HepG2 (cell line): Measurements from ENCODE around the gene SEBOX. TPM values are rescaled to one million over a fixed set of nuclear protein-coding genes. Genes with fewer than 3 reads are reported as not detected.

ENCODE experiments used
- ATRX ChIP-seq: sonication (generic); formaldehyde crosslinking; IDR thresholded peaks from 2 replicates; pipeline ENCODE4 v1.4.0; 2020; ENCODE audit warnings: missing genetic modification reagents, borderline replicate concordance
- KDM5B ChIP-seq: sonication (generic); formaldehyde crosslinking; IDR thresholded peaks from 2 replicates; pipeline ENCODE4 v1.4.0; 2020; ENCODE audit warnings: missing genetic modification reagents, mild to moderate bottlenecking, borderline replicate concordance
- KLF13 ChIP-seq: sonication (generic); formaldehyde crosslinking; IDR thresholded peaks from 2 replicates; pipeline ENCODE4 v1.4.0; 2020; ENCODE audit warnings: mild to moderate bottlenecking, missing genetic modification reagents
- MAFF ChIP-seq: IDR thresholded peaks from 2 replicates; pipeline ENCODE4 v1.6.1; 2011; ENCODE audit warnings: low read depth, low read length, improper control_type of control experiment
- RBM39 ChIP-seq: fragments of 200-400 bp; formaldehyde crosslinking; IDR thresholded peaks from one replicate; pipeline ENCODE4 v1.6.1; 2018; ENCODE audit warnings: antibody characterized with exemption, mild to moderate bottlenecking, low read depth, low read length; ENCODE audit not compliant: poor library complexity, severe bottlenecking
- SNRNP70 ChIP-seq: fragments of 200-400 bp; formaldehyde crosslinking; IDR thresholded peaks from 2 replicates; pipeline ENCODE4 v1.6.1; 2017; ENCODE audit warnings: mild to moderate bottlenecking, low read depth, low read length, moderate library complexity
- ZNF138 ChIP-seq: sonication (generic); formaldehyde crosslinking; IDR thresholded peaks from 2 replicates; pipeline ENCODE4 v1.5.0; 2020; ENCODE audit warnings: mild to moderate bottlenecking, low read depth, missing genetic modification reagents
- ZNF451 ChIP-seq: sonication (generic); formaldehyde crosslinking; IDR thresholded peaks from 2 replicates; pipeline ENCODE4 v1.5.0; 2020; ENCODE audit warnings: mild to moderate bottlenecking, missing genetic modification reagents
- ZNF747 ChIP-seq: sonication (generic); formaldehyde crosslinking; IDR thresholded peaks from 2 replicates; pipeline ENCODE4 v1.8.1; 2023; ENCODE audit warnings: missing genetic modification reagents, mild to moderate bottlenecking, borderline replicate concordance
- polyA plus RNA-seq, 8 experiments: library from polyadenylated mRNA; depleted of rRNA in 3 of 8; stranded (reverse) in 7 of 8; unstranded in 1 of 8; fragments of >200 nt; fragmentation: Illumina TruSeq in 4 of 8; extraction: Trizol in 4 of 8; gene quantifications; 2 replicates each; pipeline versions ENCODE4 v1.2.1 to v1.2.3, GENCODE V29; 2011 to 2016; ENCODE audit warnings: low read depth in 4 of 8, missing spikeins in 1 of 8, mixed read lengths in 1 of 8; ENCODE audit not compliant: insufficient read depth in 1 of 8
- total RNA-seq, 5 experiments: library from RNA; depleted of rRNA; stranded (reverse); fragments of >200 nt; fragmentation: Illumina TruSeq; extraction: Trizol; gene quantifications; 2 replicates each; pipeline ENCODE4 v1.2.3, GENCODE V29; 2016; ENCODE audit warnings: low read depth in 1 of 5
- TF ChIP-seq, protein P1 (sequence below): sonication (generic); formaldehyde crosslinking; IDR thresholded peaks from 2 replicates; pipeline ENCODE4 v1.4.0; 2020; ENCODE audit warnings: missing genetic modification reagents
- TF ChIP-seq, protein P2 (sequence below): sonication (generic); formaldehyde crosslinking; IDR thresholded peaks from 2 replicates; pipeline ENCODE4 v1.8.1; 2023; ENCODE audit warnings: mild to moderate bottlenecking, moderate library complexity, missing genetic modification reagents
- TF ChIP-seq, protein P3 (sequence below): sonication (generic); formaldehyde crosslinking; conservative IDR thresholded peaks from 2 replicates; pipeline ENCODE4 v1.4.0; 2020; ENCODE audit warnings: missing genetic modification reagents
- TF ChIP-seq, protein P4 (sequence below): sonication (generic); formaldehyde crosslinking; IDR thresholded peaks from 2 replicates; pipeline ENCODE4 v1.4.0; 2020; ENCODE audit warnings: missing genetic modification reagents
- TF ChIP-seq, protein P5 (sequence below): sonication (generic); formaldehyde crosslinking; IDR thresholded peaks from 2 replicates; pipeline ENCODE4 v1.5.1; 2020; ENCODE audit warnings: missing genetic modification reagents, mild to moderate bottlenecking, borderline replicate concordance
- TF ChIP-seq, protein P6 (sequence below): sonication (generic); formaldehyde crosslinking; IDR thresholded peaks from 2 replicates; pipeline ENCODE4 v1.4.0; 2020; ENCODE audit warnings: mild to moderate bottlenecking, missing genetic modification reagents, borderline replicate concordance

Gene SEBOX
- total and polyA plus RNA-seq, 2 of the 13 experiments (the other 11 are each of a cell fraction or from before 2014, with no cell fraction given), result not detected

DNA sequence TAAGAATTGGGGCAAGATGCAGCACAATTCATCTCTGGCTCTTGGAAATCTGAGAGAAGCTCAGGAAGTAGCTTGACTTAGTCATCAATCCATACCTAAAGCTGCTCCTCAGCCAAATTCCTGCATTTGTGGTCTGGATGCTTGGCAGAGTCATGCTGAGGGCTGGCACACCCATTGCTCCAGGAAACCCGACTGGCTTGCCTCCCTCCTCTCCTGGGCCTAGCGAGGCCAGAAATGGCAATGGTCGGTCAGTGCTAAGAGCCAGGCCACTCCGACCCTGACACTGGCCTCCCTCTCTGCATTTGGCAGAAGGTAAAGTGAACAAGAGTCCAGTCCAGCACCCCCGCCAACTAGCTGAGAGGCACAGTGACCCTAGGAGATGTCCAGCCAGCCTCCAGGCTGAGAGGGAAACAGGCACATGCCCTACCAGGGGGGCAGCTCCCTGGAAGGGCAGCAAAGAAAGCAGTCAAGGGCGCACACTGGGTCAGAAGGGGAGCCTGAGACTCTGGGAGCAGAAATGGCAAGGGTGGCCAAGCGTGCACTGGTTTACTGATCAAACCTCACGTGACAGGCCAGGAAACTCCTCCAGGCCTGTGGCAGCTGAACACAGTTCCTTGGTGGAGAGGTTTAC, 17.6 kb downstream of the SEBOX start (continued):
- TF ChIP-seq, protein P1, sequence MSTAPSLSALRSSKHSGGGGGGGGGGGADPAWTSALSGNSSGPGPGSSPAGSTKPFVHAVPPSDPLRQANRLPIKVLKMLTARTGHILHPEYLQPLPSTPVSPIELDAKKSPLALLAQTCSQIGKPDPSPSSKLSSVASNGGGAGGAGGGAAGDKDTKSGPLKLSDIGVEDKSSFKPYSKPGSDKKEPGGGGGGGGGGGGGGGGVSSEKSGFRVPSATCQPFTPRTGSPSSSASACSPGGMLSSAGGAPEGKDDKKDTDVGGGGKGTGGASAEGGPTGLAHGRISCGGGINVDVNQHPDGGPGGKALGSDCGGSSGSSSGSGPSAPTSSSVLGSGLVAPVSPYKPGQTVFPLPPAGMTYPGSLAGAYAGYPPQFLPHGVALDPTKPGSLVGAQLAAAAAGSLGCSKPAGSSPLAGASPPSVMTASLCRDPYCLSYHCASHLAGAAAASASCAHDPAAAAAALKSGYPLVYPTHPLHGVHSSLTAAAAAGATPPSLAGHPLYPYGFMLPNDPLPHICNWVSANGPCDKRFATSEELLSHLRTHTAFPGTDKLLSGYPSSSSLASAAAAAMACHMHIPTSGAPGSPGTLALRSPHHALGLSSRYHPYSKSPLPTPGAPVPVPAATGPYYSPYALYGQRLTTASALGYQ (CRISPR knock-in tag), result no peak
- TF ChIP-seq, protein P2, sequence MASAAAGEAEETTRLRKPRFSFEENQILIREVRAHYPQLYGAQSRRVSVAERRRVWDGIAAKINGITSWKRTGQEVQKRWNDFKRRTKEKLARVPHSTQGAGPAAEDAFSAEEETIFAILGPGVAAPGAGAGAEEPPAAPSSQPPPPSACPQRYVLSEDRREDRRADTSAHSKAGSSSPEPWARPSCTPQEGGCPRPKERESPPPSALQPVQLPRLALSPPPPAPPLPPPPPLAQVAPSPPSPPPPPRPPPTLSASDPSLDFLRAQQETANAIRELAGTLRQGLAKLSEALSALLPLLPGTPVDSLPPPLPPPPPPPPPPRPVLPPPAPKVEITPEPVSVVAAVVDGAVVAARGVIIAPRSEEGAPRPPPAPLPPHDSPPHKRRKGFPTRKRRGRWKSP (CRISPR knock-in tag), result no peak
- TF ChIP-seq KDM5B (no peak), ZNF138 (CRISPR knock-in tag) (no peak), ZNF451 (0 out of 2 replicates have a peak, but pooled peaks have one; percentile 65), RBM39 (no peak), ZNF747 (CRISPR knock-in tag) (peak; percentile 29; the same call in 1 of the 2 replicates), MAFF (no peak), KLF13 (CRISPR knock-in tag) (no peak), SNRNP70 (no peak), ATRX (CRISPR knock-in tag) (no peak)
- TF ChIP-seq, protein P3, sequence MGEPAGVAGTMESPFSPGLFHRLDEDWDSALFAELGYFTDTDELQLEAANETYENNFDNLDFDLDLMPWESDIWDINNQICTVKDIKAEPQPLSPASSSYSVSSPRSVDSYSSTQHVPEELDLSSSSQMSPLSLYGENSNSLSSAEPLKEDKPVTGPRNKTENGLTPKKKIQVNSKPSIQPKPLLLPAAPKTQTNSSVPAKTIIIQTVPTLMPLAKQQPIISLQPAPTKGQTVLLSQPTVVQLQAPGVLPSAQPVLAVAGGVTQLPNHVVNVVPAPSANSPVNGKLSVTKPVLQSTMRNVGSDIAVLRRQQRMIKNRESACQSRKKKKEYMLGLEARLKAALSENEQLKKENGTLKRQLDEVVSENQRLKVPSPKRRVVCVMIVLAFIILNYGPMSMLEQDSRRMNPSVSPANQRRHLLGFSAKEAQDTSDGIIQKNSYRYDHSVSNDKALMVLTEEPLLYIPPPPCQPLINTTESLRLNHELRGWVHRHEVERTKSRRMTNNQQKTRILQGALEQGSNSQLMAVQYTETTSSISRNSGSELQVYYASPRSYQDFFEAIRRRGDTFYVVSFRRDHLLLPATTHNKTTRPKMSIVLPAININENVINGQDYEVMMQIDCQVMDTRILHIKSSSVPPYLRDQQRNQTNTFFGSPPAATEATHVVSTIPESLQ (CRISPR knock-in tag), result no peak
- TF ChIP-seq, protein P4, sequence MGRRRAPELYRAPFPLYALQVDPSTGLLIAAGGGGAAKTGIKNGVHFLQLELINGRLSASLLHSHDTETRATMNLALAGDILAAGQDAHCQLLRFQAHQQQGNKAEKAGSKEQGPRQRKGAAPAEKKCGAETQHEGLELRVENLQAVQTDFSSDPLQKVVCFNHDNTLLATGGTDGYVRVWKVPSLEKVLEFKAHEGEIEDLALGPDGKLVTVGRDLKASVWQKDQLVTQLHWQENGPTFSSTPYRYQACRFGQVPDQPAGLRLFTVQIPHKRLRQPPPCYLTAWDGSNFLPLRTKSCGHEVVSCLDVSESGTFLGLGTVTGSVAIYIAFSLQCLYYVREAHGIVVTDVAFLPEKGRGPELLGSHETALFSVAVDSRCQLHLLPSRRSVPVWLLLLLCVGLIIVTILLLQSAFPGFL (CRISPR knock-in tag), result no peak
- TF ChIP-seq, protein P5, sequence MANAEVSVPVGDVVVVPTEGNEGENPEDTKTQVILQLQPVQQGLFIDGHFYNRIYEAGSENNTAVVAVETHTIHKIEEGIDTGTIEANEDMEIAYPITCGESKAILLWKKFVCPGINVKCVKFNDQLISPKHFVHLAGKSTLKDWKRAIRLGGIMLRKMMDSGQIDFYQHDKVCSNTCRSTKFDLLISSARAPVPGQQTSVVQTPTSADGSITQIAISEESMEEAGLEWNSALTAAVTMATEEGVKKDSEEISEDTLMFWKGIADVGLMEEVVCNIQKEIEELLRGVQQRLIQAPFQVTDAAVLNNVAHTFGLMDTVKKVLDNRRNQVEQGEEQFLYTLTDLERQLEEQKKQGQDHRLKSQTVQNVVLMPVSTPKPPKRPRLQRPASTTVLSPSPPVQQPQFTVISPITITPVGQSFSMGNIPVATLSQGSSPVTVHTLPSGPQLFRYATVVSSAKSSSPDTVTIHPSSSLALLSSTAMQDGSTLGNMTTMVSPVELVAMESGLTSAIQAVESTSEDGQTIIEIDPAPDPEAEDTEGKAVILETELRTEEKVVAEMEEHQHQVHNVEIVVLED (CRISPR knock-in tag), result no peak
- TF ChIP-seq, protein P6, sequence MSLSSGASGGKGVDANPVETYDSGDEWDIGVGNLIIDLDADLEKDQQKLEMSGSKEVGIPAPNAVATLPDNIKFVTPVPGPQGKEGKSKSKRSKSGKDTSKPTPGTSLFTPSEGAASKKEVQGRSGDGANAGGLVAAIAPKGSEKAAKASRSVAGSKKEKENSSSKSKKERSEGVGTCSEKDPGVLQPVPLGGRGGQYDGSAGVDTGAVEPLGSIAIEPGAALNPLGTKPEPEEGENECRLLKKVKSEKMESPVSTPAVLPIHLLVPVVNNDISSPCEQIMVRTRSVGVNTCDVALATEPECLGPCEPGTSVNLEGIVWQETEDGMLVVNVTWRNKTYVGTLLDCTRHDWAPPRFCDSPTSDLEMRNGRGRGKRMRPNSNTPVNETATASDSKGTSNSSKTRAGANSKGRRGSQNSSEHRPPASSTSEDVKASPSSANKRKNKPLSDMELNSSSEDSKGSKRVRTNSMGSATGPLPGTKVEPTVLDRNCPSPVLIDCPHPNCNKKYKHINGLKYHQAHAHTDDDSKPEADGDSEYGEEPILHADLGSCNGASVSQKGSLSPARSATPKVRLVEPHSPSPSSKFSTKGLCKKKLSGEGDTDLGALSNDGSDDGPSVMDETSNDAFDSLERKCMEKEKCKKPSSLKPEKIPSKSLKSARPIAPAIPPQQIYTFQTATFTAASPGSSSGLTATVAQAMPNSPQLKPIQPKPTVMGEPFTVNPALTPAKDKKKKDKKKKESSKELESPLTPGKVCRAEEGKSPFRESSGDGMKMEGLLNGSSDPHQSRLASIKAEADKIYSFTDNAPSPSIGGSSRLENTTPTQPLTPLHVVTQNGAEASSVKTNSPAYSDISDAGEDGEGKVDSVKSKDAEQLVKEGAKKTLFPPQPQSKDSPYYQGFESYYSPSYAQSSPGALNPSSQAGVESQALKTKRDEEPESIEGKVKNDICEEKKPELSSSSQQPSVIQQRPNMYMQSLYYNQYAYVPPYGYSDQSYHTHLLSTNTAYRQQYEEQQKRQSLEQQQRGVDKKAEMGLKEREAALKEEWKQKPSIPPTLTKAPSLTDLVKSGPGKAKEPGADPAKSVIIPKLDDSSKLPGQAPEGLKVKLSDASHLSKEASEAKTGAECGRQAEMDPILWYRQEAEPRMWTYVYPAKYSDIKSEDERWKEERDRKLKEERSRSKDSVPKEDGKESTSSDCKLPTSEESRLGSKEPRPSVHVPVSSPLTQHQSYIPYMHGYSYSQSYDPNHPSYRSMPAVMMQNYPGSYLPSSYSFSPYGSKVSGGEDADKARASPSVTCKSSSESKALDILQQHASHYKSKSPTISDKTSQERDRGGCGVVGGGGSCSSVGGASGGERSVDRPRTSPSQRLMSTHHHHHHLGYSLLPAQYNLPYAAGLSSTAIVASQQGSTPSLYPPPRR (CRISPR knock-in tag), result peak; percentile 3; the same call in 1 of the 2 replicates
